GM19025 (cell line): ENCODE data around the gene EDC3.
"Not testable (repeated sequence)": the region's sequence is repeated elsewhere in the genome, so short reads cannot be mapped to it uniquely, and the experiment has no call there.

Experiments used
- ATAC-seq: cut with Tn5 transposase; IDR thresholded peaks from one replicate; pipeline ENCODE4 v1.9.1; 2021; ENCODE audit warnings: mild to moderate bottlenecking, low read depth, moderate library complexity; ENCODE audit not compliant: unreplicated experiment

The EDC3 gene

DNA sequence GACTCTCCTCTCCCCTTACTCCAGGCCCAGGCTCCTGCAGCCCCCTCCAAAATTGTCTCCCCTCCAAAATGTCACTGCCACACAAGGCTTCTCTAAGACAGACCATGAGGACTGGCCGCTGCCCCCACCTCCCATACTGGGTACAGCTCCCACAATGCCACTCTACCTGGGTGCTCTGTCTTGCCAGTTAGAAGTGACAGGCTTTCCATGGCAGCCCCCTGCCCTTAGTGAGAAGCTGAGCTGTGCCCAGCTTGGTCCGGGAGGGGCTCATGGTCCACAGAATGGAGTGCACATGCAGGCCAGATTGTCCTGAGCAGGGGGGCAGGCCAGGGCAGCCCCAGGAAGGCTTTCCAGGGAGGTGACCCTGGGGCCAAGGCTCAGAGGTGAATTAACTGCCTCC lies 83.1 kb downstream of the EDC3 start:
- no peak for ATAC-seq

DNA sequence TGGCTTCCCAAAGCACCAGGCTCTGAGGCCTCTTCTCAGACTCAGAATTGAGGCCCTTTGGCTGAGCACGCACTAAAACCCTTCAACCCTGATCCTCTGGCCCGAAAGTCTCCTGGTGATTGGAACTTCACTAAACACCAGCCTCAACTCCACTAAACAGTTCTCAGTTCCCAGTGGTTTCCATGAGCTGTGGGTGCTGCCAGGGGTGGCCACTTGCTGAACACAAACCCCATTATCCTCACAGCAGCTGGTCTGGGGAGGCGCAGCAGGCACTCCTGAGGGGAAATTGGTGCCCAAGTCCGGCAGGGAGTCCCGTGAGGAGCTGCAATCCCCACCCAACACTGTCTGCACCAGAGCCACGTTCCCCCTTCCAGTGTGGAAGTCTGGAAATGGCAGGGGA lies 84.0 kb downstream of the EDC3 start:
- ATAC-seq, result no peak

DNA sequence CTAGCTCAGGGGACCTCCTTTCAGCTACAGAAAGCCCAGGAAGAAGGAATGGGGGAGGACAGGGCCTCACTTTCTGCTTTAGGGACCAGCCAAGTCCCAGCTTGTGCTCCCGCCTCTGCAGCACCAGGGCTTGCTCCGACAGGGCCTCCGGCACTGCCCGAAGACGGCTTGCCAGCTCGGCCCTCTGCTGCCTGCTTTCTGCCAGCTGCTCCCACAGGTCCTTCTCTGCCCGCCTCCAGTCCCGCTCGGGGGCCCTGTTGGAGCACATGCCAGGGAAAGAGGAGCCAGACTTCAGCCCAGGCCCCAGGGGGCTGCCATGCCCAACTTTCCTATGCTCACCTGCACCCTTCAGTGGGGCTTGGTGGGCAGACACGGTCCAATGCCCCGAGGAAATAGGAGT lies 84.5 kb downstream of the EDC3 start:
- ATAC-seq, result no peak

DNA sequence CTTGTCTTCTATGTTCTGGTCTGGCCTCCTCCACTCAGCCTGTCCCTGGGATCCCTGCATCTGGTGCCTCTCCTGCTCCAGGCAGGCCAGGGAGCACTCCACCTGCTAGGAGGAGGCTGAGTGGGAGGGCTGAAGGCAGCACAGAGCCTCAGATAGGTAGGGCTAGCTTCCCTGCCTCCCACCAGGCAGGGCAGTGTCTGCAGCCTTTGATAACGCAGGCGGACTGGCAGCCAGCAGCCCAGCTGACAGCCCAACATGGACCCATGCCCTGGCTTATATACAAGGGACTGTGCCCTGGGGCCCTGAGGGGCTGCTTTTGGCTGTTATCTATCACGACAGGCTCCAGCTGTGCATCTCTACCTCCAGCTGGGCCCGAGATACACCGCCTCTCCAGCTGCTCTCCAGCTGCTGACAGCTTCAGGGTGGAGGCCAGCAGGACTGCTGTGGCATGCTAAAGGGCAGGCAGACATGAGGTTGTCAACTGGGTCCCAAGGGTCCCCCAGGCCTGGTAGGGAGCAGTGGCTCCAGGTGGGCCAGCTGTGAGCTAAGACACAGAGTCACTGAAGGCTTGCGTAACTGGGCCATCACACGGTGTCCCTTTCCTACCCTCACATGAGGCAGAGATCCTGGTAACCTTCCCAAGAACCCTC lies 85.4 kb downstream of the EDC3 start:
- ATAC-seq, result no peak

DNA sequence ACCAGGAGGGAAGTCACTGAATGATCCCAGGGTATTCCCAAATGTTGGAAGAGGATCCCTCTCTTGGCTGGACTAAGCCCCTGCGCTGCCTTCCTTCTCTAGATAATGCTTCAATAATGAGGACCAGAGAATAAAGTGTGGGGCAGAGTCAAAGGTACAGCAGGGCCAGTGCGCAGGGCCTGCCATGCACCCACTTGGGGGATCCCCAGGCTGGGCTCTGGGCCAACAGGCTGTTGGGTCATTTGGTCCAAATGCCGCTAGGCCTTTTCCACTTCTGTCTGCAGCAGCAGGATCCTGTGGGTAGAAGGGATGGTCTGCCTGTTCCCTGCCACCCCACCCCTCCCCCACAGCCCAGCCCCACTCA lies 85.9 kb downstream of the EDC3 start:
- ATAC-seq, result no peak

DNA sequence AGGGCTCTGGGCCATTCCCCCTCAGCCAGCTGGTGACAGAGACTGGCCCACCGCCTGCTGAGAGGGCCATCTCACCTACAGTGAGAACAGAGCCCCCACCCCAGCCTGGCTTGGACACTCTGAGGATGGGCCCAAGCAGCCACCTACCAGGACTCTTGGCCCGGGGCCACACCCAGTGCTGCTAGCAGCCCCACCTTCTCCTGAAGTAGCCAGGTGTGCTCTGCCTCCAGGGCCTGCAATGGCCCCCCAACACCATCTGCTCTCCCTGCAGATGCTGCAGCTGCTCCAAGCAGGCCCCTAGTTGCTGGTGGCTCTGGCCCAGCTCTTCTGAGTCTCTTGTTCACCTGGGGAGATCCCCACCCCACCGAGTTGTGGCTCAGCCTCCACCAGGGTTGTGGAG lies 87.0 kb downstream of the EDC3 start:
- ATAC-seq, result no peak

DNA sequence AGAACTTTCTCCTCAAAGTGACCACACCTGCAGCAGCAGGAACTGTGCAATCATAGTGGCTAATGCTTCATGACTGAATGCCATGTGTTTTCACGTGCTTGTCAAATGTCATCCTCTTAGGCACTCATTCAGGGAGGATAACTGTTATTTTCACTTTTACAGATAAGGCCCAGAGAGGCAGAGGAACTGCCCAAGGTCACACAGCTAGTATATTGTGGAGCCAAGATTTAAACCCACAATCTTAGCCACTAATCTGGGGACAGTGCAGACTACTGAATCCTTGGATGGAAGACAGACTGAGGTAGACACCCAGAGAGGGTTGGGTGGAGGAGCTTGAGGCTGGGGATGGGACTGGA lies 90.1 kb downstream of the EDC3 start:
- ATAC-seq, result no peak

DNA sequence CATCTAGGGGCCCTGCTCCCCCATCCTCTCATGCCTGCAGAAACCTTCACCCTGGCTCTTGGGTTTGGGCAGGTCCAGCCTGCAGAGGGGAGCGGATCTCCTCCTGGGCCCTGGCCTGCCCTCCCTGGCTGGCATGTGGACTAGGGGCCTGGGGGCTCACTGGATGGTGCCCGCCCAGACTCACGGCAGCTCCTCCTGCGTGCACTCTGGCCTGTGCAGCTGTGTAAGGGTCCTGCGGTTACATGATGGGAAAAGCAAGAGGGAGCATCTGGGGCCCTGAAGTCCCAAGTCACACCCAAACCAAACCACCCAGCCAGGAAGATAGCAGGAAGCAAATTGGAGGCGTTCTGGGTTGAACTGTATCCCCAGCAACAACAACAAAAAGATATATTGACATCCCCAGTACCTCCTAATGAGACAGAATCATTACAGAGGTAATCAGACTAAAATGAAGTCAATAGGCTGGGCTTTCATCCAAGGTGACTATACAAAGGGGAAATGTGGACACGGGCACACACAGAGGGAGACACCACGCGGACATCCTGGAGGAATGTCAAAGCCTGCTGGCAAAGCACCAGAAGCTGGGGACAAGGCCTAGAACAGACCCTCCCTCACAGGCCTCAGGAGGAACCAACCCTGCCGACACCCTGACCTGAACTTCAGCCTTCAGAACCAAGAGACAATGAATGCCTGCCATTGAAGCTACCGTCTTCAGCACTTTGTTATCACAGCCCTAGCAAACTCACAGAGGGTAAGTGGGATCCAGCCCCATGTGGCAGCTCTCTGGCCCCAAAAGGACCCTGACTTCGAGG lies 90.6 kb downstream of the EDC3 start:
- no peak for ATAC-seq

DNA sequence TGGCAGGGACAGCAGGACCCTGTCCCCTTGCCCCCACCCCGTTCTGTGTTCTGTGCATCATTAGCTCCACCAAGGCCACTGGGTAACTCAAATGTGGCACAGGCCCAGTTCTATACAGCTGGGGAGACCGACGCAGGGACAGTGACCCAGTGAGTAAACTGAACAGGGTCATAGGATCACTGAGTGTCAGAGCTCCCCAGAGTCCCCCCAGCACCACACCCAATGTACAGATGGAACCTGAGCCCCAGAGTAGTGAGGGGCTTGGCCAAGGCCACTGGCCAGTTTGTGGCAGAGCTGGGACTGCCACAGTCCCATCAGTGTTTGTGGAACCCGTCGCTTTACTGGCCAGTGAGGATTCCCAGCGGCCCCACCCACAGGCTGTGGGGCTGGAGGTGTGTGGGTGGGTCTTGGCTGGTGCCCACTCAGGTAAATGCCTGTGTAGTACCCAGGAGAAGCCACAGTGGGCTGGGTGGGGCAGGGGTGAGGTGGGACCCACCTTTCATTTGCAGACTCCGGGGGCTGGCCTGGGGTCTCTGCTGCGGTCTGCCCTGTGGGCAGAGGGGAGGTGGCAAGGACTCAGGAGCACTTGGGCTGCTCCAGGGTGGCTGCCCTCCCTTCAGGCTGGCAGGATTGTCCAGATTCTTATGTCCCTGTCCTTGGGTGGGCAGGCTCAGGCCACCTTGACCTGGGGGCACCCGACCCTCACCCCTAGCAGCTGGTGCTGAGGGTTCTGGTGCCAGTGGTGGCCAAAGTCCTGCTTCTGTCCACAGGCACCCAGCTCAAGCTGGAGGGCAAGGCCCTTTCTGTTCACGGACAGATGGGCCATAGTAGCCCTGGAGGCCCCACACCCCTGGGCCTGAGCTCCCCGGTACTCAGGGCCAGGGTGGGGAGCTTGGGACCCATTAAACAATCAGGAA lies 91.8 kb downstream of the EDC3 start:
- ATAC-seq, result no peak

DNA sequence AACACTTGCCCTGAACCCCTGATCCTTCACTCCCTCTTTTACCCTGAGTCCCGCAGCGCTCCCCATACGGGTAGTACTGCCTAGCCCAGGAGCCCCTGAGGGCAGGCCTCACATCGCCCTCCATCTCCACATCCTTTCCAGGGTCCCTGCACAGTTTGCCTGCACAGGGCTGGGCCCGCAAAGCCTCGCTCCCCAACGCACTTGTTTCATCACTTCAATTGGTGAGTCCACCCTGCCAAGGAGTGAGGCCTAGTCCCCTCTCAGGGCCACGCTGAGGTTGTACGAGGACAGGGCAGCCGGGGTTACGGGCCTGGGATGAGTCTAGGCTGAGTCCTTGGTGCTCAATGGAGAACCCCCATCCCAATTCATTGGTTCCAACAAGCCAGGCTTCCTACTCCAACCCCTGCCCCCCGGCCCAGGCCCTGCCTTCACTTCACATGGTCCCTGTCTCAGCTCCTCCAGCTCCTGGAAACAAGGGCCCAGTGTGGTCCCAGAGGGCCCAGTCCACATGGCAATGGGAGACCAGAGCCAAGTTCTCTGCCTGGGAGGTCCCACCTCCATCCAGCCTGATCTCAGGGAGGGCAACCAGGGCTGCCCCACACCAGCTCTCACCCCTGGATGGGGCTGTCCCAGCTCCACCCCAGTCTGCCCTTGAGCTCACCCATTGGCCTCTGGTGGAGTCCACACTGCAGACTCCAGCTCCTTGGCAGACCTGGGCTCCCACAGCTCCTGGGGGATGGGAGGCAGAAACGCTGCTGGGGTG lies 92.6 kb downstream of the EDC3 start:
- no peak for ATAC-seq

DNA sequence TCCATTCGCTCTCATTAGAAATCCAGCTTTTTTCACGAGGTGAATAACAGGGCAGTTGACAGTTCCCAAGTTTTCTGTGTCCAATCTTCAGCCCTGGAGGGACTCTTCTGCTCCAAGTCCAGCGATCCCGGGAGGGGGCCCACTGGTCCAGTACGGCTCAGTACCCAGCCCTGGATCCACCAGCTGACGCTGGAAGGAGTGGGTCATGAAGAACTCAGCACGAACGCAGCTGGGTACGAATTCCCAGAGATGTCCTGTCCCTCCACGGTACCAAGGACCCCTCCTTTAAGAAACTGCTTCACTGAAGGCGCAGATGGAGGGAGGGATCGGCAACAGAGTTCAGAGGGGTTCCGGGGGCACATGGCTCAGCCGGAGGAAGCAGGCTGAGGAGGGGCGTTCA lies 96.7 kb downstream of the EDC3 start:
- no peak for ATAC-seq

DNA sequence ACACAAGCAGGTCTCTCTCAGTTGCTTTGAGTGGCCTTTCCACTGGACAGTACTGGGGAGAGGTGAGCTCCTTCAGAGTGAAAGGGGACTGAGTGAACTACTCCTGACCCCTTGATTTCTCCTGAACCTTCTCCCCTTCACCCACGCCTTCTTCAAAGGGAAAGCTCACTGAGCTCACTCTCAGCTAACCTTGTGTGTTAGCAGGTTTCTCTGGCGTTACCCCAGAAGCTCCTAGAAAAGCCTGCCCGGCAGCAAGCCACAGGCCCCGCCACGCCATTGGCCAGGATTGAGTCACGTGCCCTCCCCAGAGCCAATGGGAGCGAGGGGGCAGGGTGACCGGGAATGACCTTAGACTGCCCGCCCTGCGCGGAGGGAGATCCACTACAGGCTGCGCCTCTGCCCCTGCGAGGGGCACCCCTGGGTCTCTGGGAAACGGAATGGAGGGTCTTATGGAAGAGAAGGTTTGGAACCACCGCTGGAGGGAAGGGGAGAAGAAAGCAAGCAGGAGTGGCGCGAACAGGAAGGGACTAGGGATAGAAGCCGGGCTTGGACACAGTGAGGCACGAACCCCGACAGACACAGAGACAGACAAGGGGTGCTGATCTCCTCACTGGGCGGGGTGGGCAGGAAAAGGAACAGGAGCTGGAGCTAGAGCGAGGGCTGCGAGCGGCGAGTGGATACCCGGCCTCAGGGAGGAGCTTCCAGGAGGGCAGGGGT lies 97.5 kb downstream of the EDC3 start:
- ATAC-seq, result peak; percentile 88

DNA sequence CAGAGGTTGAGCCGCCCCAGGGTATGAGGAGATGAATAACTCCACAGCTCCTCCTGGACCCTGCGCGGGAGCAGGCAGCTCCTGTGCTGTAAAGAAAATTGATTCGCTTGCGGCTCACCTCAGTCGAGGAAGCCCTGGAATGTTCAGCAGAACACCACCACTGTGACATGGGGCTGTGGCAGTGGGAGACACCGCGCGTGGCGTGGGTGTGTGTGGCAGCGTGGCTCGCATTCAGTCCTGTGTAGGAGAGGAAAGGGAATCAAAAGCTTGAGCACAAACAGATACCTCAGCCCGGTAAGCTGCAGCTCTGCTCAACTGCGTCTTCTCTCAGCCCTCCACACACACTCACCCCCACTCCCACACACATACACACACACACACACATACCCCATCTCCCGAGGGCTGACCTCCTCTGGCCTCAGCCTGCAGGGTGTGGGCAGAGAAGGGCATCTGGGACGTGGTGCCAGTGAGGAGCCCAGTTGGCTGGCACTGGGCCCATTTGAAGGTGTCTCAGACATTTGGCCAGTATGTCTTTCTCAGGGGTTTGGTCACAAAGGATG lies 98.6 kb downstream of the EDC3 start:
- not testable (repeated sequence) for ATAC-seq

DNA sequence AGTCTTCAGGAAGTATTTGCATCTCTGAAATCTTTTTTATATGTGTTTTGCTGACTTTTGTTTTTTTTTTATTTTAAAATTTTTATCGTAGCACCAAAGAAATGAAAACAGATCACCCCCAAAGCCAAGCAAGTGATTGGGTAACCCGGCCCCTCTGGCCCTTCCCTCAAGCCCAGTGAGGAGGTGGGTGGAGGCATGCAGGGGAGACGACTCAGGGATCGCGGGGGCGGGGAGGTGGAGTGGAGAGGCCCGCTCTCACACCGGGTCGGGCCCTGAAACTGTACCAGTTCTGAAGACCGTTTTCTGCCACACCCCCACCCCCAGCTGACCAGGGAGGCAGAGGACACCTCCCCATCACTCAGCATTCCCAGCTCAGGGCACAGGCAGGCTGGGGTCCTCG lies 99.1 kb downstream of the EDC3 start:
- not testable (repeated sequence) for ATAC-seq

DNA sequence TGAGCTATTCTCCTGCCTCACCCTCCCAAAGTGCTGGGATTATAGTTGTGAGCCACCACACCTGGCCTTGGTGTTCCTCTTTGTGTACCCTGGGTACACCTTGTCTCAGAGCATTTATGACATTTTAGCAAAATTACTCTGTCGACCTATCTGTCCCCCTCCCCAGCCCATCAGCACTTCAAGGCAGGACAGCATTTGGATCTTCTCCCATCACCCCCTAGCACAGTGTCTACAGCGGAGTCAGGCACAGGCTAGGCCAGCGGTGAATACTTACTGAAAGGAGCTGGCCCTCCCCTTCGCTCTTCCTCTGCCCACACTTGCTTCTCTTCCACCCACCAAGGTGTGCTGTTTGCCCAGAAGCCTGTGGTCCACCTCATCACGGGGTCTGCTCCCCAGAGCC lies 100.6 kb downstream of the EDC3 start:
- no peak for ATAC-seq

DNA sequence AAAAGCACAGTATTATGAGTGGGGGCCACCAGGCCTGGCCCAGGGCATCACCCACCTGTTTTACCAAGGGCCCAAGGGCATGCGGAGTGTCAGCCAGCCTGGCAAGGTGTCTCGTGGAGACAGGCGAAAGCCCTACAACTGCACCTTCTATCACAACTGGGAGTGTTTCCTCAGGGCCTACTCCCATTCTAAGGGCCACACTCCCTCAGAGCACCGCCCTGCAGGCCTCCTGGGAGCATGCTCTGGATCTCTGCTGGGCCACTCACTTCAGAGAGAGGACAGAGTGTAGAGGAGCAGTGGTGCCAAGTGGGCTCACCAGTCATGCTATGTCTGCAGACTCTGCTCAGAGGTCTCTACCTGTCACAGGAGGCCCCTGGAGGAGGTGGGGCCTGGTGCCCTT lies 101.4 kb downstream of the EDC3 start:
- no peak for ATAC-seq

DNA sequence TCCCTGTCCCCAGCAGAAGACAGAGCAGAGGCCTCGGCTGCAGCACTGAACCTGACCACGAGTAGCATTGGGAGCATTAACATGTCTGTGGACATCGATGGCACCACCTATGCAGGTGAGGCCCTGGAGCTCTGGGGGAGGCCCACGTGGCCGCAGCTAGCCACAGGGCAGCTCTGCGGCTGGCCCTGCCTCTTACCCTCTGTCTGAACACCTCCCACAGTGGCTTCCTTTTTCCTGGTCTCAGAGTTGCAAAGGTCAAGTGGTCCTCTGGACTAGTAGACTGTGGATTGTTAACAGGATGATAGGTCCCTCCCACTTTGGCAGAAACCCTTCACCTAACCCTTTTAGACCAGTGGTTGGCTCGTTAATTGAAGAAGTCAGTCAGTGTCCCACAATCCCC lies 102.7 kb downstream of the EDC3 start:
- no peak for ATAC-seq

DNA sequence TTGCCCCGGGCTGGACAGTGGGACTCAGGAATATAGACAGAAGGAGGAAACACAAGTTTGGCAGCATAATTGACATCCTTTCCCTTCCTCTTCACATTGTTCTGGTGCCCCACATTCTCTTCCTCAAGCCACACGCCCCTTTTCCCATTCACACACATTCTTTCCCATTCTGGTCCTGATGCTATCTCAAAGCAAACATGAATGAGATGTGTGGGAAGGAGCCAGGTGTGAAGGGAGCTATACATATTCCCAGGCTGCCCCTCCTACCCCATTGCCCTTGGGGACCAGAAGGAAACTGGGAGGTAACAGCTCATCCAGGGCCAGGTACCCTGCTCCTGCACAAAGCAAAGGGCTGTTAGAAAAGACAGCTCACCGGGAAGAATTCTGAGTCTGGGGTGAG lies 103.6 kb downstream of the EDC3 start:
- ATAC-seq, result no peak

DNA sequence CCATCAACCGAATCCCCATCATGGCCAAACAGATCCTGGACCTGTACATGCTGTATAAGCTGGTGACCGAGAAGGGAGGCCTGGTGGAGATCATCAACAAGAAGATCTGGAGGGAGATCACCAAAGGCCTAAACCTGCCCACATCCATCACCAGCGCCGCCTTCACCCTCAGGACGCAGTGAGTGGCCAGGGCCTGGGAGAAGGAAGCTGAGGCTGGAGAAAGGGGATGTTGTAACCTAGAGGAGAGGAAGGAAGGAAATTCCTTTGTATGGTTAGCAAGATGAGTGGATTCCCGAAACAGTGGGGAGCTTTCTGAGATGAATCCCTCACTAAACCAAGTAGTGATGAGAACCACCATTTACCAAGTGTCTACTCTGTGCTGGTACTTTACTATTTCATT lies 106.0 kb downstream of the EDC3 start:
- ATAC-seq, result no peak

DNA sequence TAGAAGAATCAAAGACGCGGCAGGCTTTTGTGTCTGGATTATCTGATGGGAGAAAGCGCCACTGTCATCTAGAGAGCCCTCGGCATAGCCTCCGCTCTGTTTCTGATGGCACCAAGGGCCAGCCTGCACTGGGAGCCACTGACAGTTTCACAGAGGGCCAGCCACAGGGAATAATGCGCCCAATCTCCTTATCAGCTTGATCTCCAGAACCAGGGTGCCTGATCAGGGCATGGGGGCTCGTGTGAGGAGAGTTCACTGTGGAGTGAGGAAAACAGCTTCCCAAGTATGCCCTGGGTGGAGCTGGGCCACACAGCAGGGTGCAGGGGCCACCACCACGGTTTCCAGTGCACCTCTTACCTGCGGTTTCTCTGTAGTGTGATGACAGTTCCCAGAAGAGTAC lies 110.0 kb downstream of the EDC3 start:
- ATAC-seq, result no peak
